GM12878 (cell line): ENCODE results near the gene SCARF1. TPM values are rescaled to one million over a fixed set of nuclear protein-coding genes. Genes with fewer than 3 reads are reported as not detected.

Source experiments
- ATAC-seq: fragments of 200-7000 bp; cut with Tn5 transposase; 3 replicates; pipeline ENCODE4 v1.9.1; 2020; ENCODE audit warnings: mild to moderate bottlenecking, moderate library complexity
- BruUV-seq: library from RNA; stranded (reverse); fragments of 400-500 nt; replicated peaks from 2 replicates; lab custom pipeline; 2021; lab: Mats Ljungman, UMichigan
- CTCF ChIA-PET: fragments of 300-600 bp; sonication (Branson Sonifier 250); formaldehyde crosslinking; extraction: SDS; loops from one replicate; lab custom pipeline; 2021; ENCODE audit warnings: inconsistent platforms; lab: Yijun Ruan, JAX
- POLR2A ChIA-PET: fragments of 350-600 bp; formaldehyde crosslinking; extraction: SDS; loops from one replicate; lab custom pipeline; 2021; ENCODE audit warnings: inconsistent platforms; lab: Charles Lee
- RAD21 ChIA-PET: fragments of 300-600 bp; sonication (Branson Sonifier 250); formaldehyde crosslinking; loops from one replicate; lab custom pipeline; 2023; ENCODE audit warnings: antibody characterized with exemption; ENCODE audit not compliant: unreplicated experiment; lab: Charles Lee
- SMC1A ChIA-PET: fragments of 300-600 bp; sonication (Branson Sonifier 250); formaldehyde crosslinking; loops from one replicate; lab custom pipeline; 2023; ENCODE audit not compliant: unreplicated experiment, uncharacterized antibody; lab: Charles Lee
- DNase-seq: peaks from one replicate; pipeline ENCODE4 v3.0.0-alpha.2; 2011; ENCODE audit warnings: low read depth, low spot score
- FAIRE-seq: peaks from 3 replicates; lab custom pipeline; 2011; peaks lifted over from hg19 to GRCh38; lab: Jason Lieb, UNC
- H2AFZ ChIP-seq: 2 replicates; pipeline ENCODE4 v1.6.0; 2011; ENCODE audit warnings: low read depth, low read length, control low read depth; ENCODE audit not compliant: control insufficient read depth
- H3K27ac ChIP-seq: 2 replicates; pipeline ENCODE4 v1.5.1; 2011; ENCODE audit warnings: control low read depth; ENCODE audit not compliant: control insufficient read depth, insufficient read depth
- H3K27me3 ChIP-seq, 2 experiments: replicated peaks in 1 of 2; 2 replicates each; pipeline versions ENCODE4 v1.6.0 to v1.6.1; 2011; ENCODE audit warnings: low read length in 1 of 2; ENCODE audit not compliant: control insufficient read depth in 2 of 2, insufficient read depth in 2 of 2
- H3K36me3 ChIP-seq, 2 experiments: 2 replicates each; pipeline ENCODE4 v1.5.1; 2011; ENCODE audit warnings: low read length in 1 of 2; ENCODE audit not compliant: control insufficient read depth in 2 of 2, insufficient read depth in 2 of 2
- H3K4me1 ChIP-seq: 2 replicates; pipeline ENCODE4 v1.6.1; 2011; ENCODE audit warnings: mild to moderate bottlenecking, low read length, moderate library complexity, mixed read lengths; ENCODE audit not compliant: control insufficient read depth, insufficient read depth
- H3K4me2 ChIP-seq: 2 replicates; pipeline ENCODE4 v1.6.0; 2011; ENCODE audit warnings: control low read depth; ENCODE audit not compliant: control insufficient read depth, insufficient read depth
- H3K4me3 ChIP-seq: fragments of 200-600 bp; sonication (generic); 2 replicates; pipeline ENCODE4 v1.5.1; 2016
- H3K79me2 ChIP-seq: 2 replicates; pipeline ENCODE4 v1.6.0; 2011; ENCODE audit warnings: low read length; ENCODE audit not compliant: control insufficient read depth, insufficient read depth
- H3K9ac ChIP-seq: 2 replicates; pipeline ENCODE4 v1.8.0; 2011; ENCODE audit warnings: low read length, control low read depth, mixed read lengths; ENCODE audit not compliant: control insufficient read depth, insufficient read depth
- H3K9me3 ChIP-seq: replicated peaks from 3 replicates; pipeline ENCODE4 v1.5.1; 2011; ENCODE audit warnings: mild to moderate bottlenecking, low read length; ENCODE audit not compliant: control insufficient read depth, insufficient read depth
- H4K20me1 ChIP-seq: 2 replicates; pipeline ENCODE4 v1.6.0; 2011; ENCODE audit not compliant: control insufficient read depth, insufficient read depth
- CBX5 ChIP-seq: sonication (generic); IDR thresholded peaks from 2 replicates; pipeline ENCODE4 v1.6.1; 2016; ENCODE audit warnings: low read depth, moderate library complexity, mild to moderate bottlenecking, inconsistent platforms
- CHD4 ChIP-seq: fragments of 200-600 bp; sonication (generic); IDR thresholded peaks from 2 replicates; pipeline ENCODE4 v1.6.1; 2016; ENCODE audit warnings: mild to moderate bottlenecking
- IKZF2 ChIP-seq, 2 experiments: fragments of 450-650 bp; IDR thresholded peaks; 2 replicates each; pipeline ENCODE4 v1.6.1; 2017; ENCODE audit warnings: mild to moderate bottlenecking in 2 of 2, moderate library complexity in 2 of 2
- KAT2A ChIP-seq: conservative IDR thresholded peaks from 2 replicates; pipeline ENCODE4 v1.6.1; 2011; ENCODE audit warnings: low read depth, low read length; ENCODE audit not compliant: control insufficient read depth
- NFYA ChIP-seq: IDR thresholded peaks from 2 replicates; pipeline ENCODE4 v1.6.1; 2011; ENCODE audit warnings: low read depth, mild to moderate bottlenecking, low read length, improper control_type of control experiment, borderline replicate concordance
- NR2F1 ChIP-seq: fragments of 450-650 bp; conservative IDR thresholded peaks from 2 replicates; pipeline ENCODE4 v1.6.1; 2017; ENCODE audit warnings: mild to moderate bottlenecking
- PAX5 ChIP-seq: IDR thresholded peaks from 2 replicates; pipeline ENCODE4 v1.6.1; 2011; ENCODE audit warnings: low read depth, low read length, borderline replicate concordance
- RELB ChIP-seq: fragments of 450-650 bp; IDR thresholded peaks from 2 replicates; pipeline ENCODE4 v1.6.1; 2017; ENCODE audit warnings: low read depth, mild to moderate bottlenecking, moderate library complexity
- SP1 ChIP-seq: IDR thresholded peaks from one replicate; pipeline ENCODE4 v1.6.1; 2011; ENCODE audit warnings: low read depth, low read length
- STAT1 ChIP-seq: fragments of 450-650 bp; conservative IDR thresholded peaks from 2 replicates; pipeline ENCODE4 v1.6.1; 2014; ENCODE audit warnings: antibody characterized with exemption, mild to moderate bottlenecking
- STAT3 ChIP-seq: IDR thresholded peaks from 2 replicates; pipeline ENCODE4 v1.6.1; 2011; ENCODE audit warnings: low read depth, low read length, improper control_type of control experiment
- SUPT20H ChIP-seq: IDR thresholded peaks from 2 replicates; pipeline ENCODE4 v1.6.1; 2011; ENCODE audit warnings: low read depth, mild to moderate bottlenecking, low read length, moderate library complexity, borderline replicate concordance; ENCODE audit not compliant: control insufficient read depth
- ZBTB4 ChIP-seq: fragments of 450-650 bp; formaldehyde crosslinking; IDR thresholded peaks from 2 replicates; pipeline ENCODE4 v1.4.0; 2022; ENCODE audit warnings: mild to moderate bottlenecking, moderate library complexity
- WGBS: methylation state at CpG from one replicate; pipeline ENCODE4 v1.1.6; 2016; ENCODE audit warnings: low lambda C conversion rate; ENCODE audit not compliant: insufficient replicate concordance, insufficient coverage; ENCODE audit errors: missing lambda C conversion rate; 5-methylcytosine and 5-hydroxymethylcytosine counted together
- in situ Hi-C: fragments of 300-500 bp; cut with MboI; formaldehyde crosslinking; loops from 9 replicates; pipeline ENCODE4 v1.14.3; 2018; ENCODE audit warnings: mixed read lengths
- intact Hi-C: fragments of 100-400 bp; cut with micrococcal nuclease; formaldehyde crosslinking; loops from one replicate; pipeline ENCODE4 v1.14.2; 2022; ENCODE audit not compliant: unreplicated experiment
- polyA plus RNA-seq, 11 experiments: library from polyadenylated mRNA; depleted of rRNA in 4 of 11; unstranded in 6 of 11; stranded (reverse) in 5 of 11; fragments of >200 nt; fragmentation: Nextera tagmentation in 4 of 11; fragmentation: Illumina TruSeq in 1 of 11; extraction: Ambion mirVana in 4 of 11; extraction: Trizol in 1 of 11; gene quantifications; 1 replicate in 1 of 11; 2 replicates in 10 of 11; pipeline versions ENCODE4 v1.2.1 to v1.2.3, GENCODE V29; 2011 to 2016; ENCODE audit warnings: inconsistent platforms in 2 of 11, missing spikeins in 2 of 11, low read depth in 1 of 11
- total RNA-seq, 4 experiments: library from RNA; depleted of rRNA in 3 of 4; stranded (reverse); fragments of >200 nt in 3 of 4; fragmentation: Illumina TruSeq in 1 of 4; extraction: Trizol in 1 of 4; gene quantifications; 2 replicates each; pipeline versions ENCODE4 v1.2.1 to v1.2.3, GENCODE V29; 2013 to 2021

The SCARF1 gene
- total and polyA plus RNA-seq, 10 of the 15 experiments (the other 5 are each of a cell fraction or from before 2014, with no cell fraction given), result 0.10 to 1.7 (median 0.43) TPM

DNA sequence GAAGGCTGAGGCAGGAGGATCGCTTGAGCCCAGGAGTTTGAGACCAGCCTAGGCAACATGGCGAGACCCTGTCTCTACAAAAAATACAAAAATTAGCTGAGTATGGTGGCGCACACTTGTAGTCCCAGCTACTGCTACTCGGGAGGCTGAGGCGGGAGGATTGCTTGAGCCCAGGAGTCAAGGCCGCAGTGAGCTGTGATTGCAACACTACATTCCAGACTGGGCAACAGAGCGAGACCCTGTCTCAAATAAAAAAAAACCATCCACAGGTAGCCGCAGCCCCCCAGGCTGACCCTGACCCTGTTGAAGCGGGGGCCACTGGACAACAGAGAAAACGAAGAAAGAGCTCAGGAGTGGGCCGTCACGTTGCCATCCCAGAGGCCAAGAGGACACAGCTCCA is 20.9 kb downstream of the SCARF1 start:
- no peak overlapping the region for H3K4me2 ChIP-seq

GRCh38 chr17:1623057-1623630 is 22.4 kb downstream of the SCARF1 start:
- TF ChIP-seq CHD4, result no peak
- TF ChIP-seq NR2F1, result no peak
- no peak for TF ChIP-seq ZBTB4 (CRISPR knock-in tag)
- no peak for TF ChIP-seq PAX5
- TF ChIP-seq IKZF2 (IDR thresholded peaks at IDR 0.05), result no peak
- no peak for TF ChIP-seq KAT2A
- TF ChIP-seq STAT1, result no peak
- no peak for TF ChIP-seq RELB
- no peak for TF ChIP-seq CBX5
- Histone ChIP-seq H3K4me3 (no peak overlapping the region), H3K4me2 (no peak overlapping the region), H3K27ac (no peak overlapping the region), H3K27me3 (no peaks in the 10 kb centered on the region), H3K4me1 (peaks cover 16% of the 10 kb centered on the region), H3K9me3 (no peaks in the 10 kb centered on the region), H4K20me1 (no peaks in the 10 kb centered on the region), H2AFZ (no peak overlapping the region), H3K36me3 (no peaks in the 10 kb centered on the region), H3K79me2 (peaks cover 6% of the 10 kb centered on the region), H3K9ac (no peak overlapping the region)
- in situ Hi-C loops, result loop anchor here (10.0 kb wide), 1 partner anchor 48 kb away; no protein-coding TSS in a partner anchor
- BruUV-seq, result no TSS peak
- SMC1A ChIA-PET, result no interaction called here
- CTCF ChIA-PET, result interaction anchor here (1.1 kb wide), 1 partner anchor 15 kb away, joined by 3 read pairs; no protein-coding TSS in a partner anchor
- 83% methylated on average over 14 of the region's 14 CpGs for WGBS
- ATAC-seq, result no peak
- intact Hi-C loops, result no loop called here
- POLR2A ChIA-PET, result interaction anchor here (1.6 kb wide), 1 partner anchor 16 kb away, joined by 4 read pairs; no protein-coding TSS in a partner anchor
- no peak for DNase-seq
- no peak for FAIRE-seq
- RAD21 ChIA-PET, result no interaction called here

More for the DNA sequence above, 20.9 kb downstream of the SCARF1 start:
- ChIA-PET POLR2A (interaction anchor here (0.5 to 6.0 kb wide), 3 partner anchors 11 to 282 kb away, joined by 3 to 56 read pairs (median 4); no protein-coding TSS in a partner anchor), SMC1A (interaction anchor here (0.5 to 3.5 kb wide), 7 partner anchors 9 to 1595 kb away, joined by 3 to 34 read pairs (median 4); no protein-coding TSS in a partner anchor), RAD21 (interaction anchor here (7.1 to 10.0 kb wide), 2 partner anchors 18 to 49 kb away, joined by 86 to 317 read pairs; no protein-coding TSS in a partner anchor), CTCF (interaction anchor here (3.1 to 9.9 kb wide), 2 partner anchors 17 to 50 kb away, joined by 19 to 380 read pairs; no protein-coding TSS in a partner anchor)
- Histone ChIP-seq H3K79me2 (peaks cover 6% of the 10 kb centered on the region), H3K27ac (no peak overlapping the region), H2AFZ (no peak overlapping the region), H3K9ac (no peak overlapping the region), H3K4me3 (no peak overlapping the region), H4K20me1 (no peaks in the 10 kb centered on the region), H3K4me1 (peaks cover 19% of the 10 kb centered on the region), H3K27me3 (no peaks in the 10 kb centered on the region), H3K9me3 (no peaks in the 10 kb centered on the region), H3K36me3 (no peaks in the 10 kb centered on the region)
- ATAC-seq (no peak), FAIRE-seq (no peak), DNase-seq (no peak)
- intact Hi-C loops, result loop anchor here (5.0 kb wide), 1 partner anchor 32 kb away; no protein-coding TSS in a partner anchor
- no peak for TF ChIP-seq STAT3
- no peak for TF ChIP-seq SP1
- no peak for TF ChIP-seq NFYA
- TF ChIP-seq SUPT20H, result no peak
- BruUV-seq, result no TSS peak
- 90% methylated on average over 12 of the region's 12 CpGs for WGBS
- in situ Hi-C loops, result loop anchor here (10.0 kb wide), 1 partner anchor 50 kb away; no protein-coding TSS in a partner anchor
